ENCODE measurements around the gene WNT6. TPM values are rescaled to one million over a fixed set of nuclear protein-coding genes. Genes with fewer than 3 reads are reported as not detected.

Gene WNT6
- total RNA-seq, 2 experiments from 2014 or later, result not detected

DNA sequence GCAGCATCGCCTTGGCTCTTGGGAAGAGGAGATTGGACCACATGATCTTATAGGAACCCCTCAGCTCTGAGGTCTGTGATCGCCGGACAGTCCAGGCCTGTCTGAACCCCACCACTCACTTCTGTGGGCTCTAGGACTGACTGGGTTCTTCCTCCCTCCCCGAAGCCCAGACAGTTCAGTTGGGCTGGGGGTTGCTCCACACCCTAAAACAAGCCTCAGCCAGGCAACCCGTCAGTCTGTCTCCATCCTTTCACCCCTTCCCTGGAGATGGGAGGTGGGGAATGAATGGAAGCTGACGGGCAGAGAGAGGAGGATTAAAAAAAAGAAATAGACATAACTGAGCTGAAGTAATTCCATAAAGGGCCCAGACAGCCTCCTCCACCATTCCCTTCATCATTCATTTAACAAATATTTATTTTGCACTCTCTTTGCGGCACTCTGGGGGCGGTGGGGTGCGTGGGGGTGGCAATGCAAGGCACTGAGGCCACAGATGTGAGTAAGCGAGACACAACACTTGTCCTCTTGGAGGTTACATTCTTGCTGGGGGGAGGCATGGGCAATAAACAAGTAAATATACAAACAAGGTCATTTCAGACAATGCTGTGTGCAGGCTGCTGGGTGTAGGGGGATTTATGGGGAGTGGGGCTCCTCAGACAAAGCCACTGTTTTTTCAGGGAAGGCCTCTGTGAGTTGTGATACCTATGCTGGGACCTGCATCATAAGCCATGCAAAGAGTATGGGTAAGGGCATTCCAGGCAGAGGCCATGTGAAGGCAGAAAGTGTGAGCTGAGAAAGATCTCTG is 33.9 kb downstream of the WNT6 start:
- intact Hi-C loops (cut with micrococcal nuclease), result loop anchor here (2.0 to 5.0 kb wide), 3 partner anchors 15 to 676 kb away; partner anchors contain the start of genes ARPC2 and CTDSP1
- H3K27ac Mint-ChIP-seq, result peak overlapping the region; percentile 74
- peaks cover 5% of the 10 kb centered on the region for H3K27me3 Mint-ChIP-seq (ENCODE audit: low read depth)
- DNase-seq, result no peak
- peaks cover 2% of the 10 kb centered on the region for H3K36me3 Mint-ChIP-seq (ENCODE audit: low read depth)
- CTCF ChIA-PET, result interaction anchor here (0.6 to 19.6 kb wide), 4 partner anchors 8 to 266 kb away, joined by 3 to 947 read pairs (median 4); partner anchors contain the start of gene WNT10A
- H3K4me3 Mint-ChIP-seq, result peak overlapping the region; percentile 75
- H3K4me1 Mint-ChIP-seq (ENCODE audit: low read depth), result peaks cover 52% of the 10 kb centered on the region
- no peaks in the 10 kb centered on the region for H3K9me3 Mint-ChIP-seq

DNA sequence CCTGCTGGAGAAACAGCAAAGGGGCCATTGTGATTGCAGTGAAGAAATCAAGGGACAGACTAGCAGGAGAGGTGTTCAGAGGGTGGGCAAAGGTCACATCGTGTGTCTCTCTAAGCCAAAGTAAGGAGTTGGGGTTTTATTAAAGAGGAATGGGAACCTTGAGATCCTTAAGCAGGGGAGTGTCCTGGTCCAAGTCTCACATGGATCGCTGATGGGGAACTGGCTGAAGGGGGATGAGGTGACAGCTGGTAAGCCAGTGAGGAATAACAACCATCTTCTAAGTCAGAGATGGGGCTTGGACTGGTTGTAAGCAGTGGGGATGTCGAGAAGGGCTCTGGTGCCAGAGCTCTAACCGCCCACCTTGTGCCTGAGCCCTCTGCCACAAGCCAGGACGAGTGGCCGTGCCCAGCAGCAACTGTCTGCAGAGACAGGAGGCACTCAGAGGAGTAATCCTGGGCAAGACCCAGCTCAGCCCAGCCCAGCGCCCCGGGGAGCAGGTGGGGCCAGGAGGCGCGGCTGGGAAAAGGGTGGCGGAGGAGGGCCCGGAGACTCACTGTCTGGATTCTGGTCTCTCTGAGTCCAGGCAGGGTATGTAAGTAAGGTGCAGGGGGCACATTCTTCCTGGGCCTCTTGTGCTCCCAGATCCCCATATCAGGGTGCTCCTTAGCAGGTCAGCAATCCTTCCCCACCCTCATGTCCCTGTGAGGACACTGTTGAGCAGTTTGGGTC is 34.7 kb downstream of the WNT6 start:
- peak overlapping the region; percentile 75 for H3K4me3 Mint-ChIP-seq
- peaks cover 2% of the 10 kb centered on the region for H3K36me3 Mint-ChIP-seq (ENCODE audit: low read depth)
- peak overlapping the region; percentile 74 for H3K27ac Mint-ChIP-seq
- no peaks in the 10 kb centered on the region for H3K9me3 Mint-ChIP-seq
- intact Hi-C loops (cut with micrococcal nuclease), result loop anchor here (5.0 kb wide), 2 partner anchors 497 to 677 kb away; partner anchors contain the start of genes ARPC2 and CTDSP1
- DNase-seq, result no peak
- peaks cover 54% of the 10 kb centered on the region for H3K4me1 Mint-ChIP-seq (ENCODE audit: low read depth)
- H3K27me3 Mint-ChIP-seq (ENCODE audit: low read depth), result peaks cover 7% of the 10 kb centered on the region
- CTCF ChIA-PET, result interaction anchor here (19.6 kb wide), 1 partner anchor 13 kb away, joined by 947 read pairs; the partner anchor contains the start of gene WNT10A

DNA sequence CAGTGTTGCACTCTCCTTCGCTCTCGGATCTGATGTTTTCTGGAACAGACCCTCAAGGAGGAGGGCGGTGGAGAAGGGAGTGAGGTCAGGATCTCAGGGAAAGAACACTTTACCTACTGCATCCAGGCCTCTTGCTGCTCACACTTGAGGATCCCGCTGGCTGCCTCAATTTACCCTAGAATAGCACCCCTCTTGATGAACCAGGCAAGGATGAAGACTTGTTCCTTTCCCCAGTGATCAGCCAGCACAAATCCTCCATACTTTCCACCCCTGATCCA is 35.2 kb downstream of the WNT6 start:
- intact Hi-C loops (cut with micrococcal nuclease), result loop anchor here (5.0 kb wide), 5 partner anchors 382 to 678 kb away; partner anchors contain the start of genes AAMP, ARPC2, CTDSP1 and DNAJB2
- Mint-ChIP-seq H3K36me3 (ENCODE audit: low read depth) (peaks cover 2% of the 10 kb centered on the region), H3K9me3 (no peaks in the 10 kb centered on the region), H3K27me3 (ENCODE audit: low read depth) (peaks cover 9% of the 10 kb centered on the region), H3K27ac (no peak overlapping the region), H3K4me1 (ENCODE audit: low read depth) (peaks cover 54% of the 10 kb centered on the region), H3K4me3 (peak overlapping the region; percentile 75)
- DNase-seq, result no peak
- CTCF ChIA-PET, result interaction anchor here (19.6 kb wide), 1 partner anchor 14 kb away, joined by 947 read pairs; the partner anchor contains the start of gene WNT10A

DNA sequence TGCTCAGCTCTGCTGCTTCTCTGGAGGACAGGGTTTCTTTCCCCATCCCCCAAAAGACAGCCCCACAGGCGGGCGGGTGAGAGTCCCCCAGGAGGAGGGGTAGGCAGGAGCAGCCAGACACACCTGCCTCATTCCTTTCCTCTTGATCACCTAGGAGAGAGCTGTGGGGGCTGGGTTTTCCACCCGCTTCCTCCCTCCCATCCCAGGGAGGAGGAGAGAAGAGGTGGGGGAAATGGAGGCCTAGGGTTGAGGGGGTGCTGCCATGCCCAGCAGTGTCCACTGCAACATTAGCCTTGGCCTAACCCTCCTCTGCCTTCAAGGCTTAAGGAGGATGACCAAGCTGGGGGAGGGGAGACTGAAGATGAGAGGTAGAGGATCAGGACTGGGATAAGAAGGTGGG is 35.7 kb downstream of the WNT6 start:
- Mint-ChIP-seq H3K36me3 (ENCODE audit: low read depth) (peaks cover 2% of the 10 kb centered on the region), H3K27ac (peak overlapping the region; percentile 69), H3K4me3 (no peak overlapping the region), H3K9me3 (no peaks in the 10 kb centered on the region), H3K4me1 (ENCODE audit: low read depth) (peaks cover 54% of the 10 kb centered on the region), H3K27me3 (ENCODE audit: low read depth) (peaks cover 10% of the 10 kb centered on the region)
- CTCF ChIA-PET, result interaction anchor here (2.3 to 19.6 kb wide), 3 partner anchors 14 to 185 kb away, joined by 6 to 947 read pairs (median 84); partner anchors contain the start of genes TTLL4 and WNT10A
- intact Hi-C loops (cut with micrococcal nuclease), result loop anchor here (5.0 kb wide), 3 partner anchors 382 to 668 kb away; partner anchors contain the start of genes AAMP, DNAJB2 and PNKD
- no peak for DNase-seq

DNA sequence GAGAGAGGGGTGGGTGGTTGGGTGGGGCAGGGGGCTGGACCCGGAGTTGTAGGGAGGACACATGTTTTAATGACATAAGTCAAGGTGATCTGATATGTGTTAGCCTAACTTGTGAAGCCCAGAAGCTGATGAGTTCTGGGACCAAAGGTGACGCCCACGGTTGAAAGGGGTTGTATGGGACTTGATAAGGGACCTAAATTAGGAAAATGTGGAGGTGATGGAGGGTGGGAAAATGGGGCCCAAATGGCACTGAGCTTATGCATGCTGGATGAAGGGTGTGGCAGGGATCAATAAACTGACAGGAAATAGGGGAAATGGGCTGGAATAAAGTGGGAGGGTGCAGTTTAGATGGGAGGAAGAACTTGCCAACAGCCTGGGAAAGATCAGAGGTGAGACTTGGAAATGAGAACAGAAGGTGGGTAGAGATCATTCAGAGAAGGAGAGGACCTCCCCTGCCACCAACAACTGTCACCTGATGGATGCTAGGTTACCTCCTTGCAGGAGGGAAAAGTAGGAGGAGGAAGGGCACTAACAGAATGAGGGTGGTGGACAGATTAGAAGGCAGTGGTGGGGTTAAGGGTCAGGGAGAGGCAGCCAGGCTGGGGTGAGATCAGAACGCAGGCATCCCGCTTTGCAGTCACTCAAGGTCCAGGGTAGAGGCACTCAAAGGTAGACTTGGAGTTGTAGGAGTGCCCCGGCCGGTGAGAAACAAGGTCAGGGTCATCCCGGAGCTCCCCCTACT is 36.3 kb downstream of the WNT6 start:
- CTCF ChIA-PET, result interaction anchor here (0.7 to 19.6 kb wide), 5 partner anchors 9 to 185 kb away, joined by 3 to 947 read pairs (median 22); partner anchors contain the start of genes TTLL4 and WNT10A
- Mint-ChIP-seq H3K4me1 (ENCODE audit: low read depth) (peaks cover 54% of the 10 kb centered on the region), H3K9me3 (no peaks in the 10 kb centered on the region), H3K4me3 (peak overlapping the region; percentile 22), H3K27me3 (ENCODE audit: low read depth) (peaks cover 16% of the 10 kb centered on the region), H3K27ac (peak overlapping the region; percentile 69), H3K36me3 (ENCODE audit: low read depth) (peaks cover 2% of the 10 kb centered on the region)
- intact Hi-C loops (cut with micrococcal nuclease), result loop anchor here (1.0 to 5.0 kb wide), 11 partner anchors 13 to 669 kb away; partner anchors contain the start of genes AAMP, BCS1L, CNOT9 and DNAJB2
- DNase-seq, result no peak

DNA sequence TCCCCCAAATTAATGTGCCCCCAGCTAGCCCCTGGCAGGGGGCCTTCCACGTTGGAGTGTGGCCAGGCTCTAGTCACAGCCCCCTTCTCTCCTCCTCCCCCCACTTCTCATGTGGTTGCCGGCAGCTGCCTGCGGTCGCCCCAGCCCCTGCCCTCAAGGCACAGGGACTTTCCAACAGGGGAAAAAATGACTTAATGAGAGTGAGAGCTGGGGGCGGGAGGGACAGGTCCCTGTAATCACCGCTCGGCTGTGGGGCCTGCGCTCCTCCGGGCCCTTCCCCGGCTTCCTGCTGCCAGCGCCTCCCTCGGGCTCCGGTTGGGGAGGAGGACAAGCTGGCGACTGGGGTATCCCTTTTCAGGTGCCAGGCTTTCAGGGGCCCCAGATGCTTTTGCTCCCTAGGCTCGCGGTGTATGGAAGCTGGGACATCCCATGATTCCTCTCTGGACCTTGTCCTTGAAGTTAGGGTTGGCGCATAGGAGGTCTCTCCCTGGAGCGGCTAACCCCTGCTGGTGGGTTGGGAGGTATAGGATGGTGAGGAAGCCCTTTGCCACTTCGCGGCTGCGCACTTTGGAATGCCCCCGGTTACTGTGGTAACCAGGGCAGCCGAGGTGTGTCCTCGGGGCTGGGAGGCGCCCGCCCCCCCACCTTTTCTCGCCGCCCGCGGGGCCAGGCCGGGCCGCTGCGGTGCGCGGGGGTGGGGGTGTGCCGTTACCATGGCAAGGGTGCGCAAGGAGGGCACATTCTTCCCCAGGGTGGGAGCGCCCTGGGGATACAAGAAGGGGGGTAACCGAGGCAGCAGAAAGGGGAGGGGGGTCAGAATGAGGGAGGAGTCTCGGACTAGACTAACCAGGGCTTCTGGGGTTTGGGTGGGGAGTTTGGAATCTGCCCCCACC is 37.1 kb downstream of the WNT6 start:
- no peaks in the 10 kb centered on the region for H3K9me3 Mint-ChIP-seq
- peak; percentile 96 for DNase-seq
- peaks cover 2% of the 10 kb centered on the region for H3K36me3 Mint-ChIP-seq (ENCODE audit: low read depth)
- peak overlapping the region; percentile 69 for H3K27ac Mint-ChIP-seq
- H3K4me3 Mint-ChIP-seq, result peak overlapping the region; percentile 22
- H3K4me1 Mint-ChIP-seq (ENCODE audit: low read depth), result peaks cover 54% of the 10 kb centered on the region
- peaks cover 20% of the 10 kb centered on the region for H3K27me3 Mint-ChIP-seq (ENCODE audit: low read depth)
- intact Hi-C loops (cut with micrococcal nuclease), result loop anchor here (1.0 to 5.0 kb wide), 11 partner anchors 13 to 669 kb away; partner anchors contain the start of genes AAMP, BCS1L, CNOT9 and DNAJB2
- CTCF ChIA-PET, result interaction anchor here (0.6 to 19.6 kb wide), 16 partner anchors 8 to 310 kb away, joined by 3 to 947 read pairs (median 8); partner anchors contain the start of genes PLCD4, TTLL4, WNT10A and ZFAND2B

DNA sequence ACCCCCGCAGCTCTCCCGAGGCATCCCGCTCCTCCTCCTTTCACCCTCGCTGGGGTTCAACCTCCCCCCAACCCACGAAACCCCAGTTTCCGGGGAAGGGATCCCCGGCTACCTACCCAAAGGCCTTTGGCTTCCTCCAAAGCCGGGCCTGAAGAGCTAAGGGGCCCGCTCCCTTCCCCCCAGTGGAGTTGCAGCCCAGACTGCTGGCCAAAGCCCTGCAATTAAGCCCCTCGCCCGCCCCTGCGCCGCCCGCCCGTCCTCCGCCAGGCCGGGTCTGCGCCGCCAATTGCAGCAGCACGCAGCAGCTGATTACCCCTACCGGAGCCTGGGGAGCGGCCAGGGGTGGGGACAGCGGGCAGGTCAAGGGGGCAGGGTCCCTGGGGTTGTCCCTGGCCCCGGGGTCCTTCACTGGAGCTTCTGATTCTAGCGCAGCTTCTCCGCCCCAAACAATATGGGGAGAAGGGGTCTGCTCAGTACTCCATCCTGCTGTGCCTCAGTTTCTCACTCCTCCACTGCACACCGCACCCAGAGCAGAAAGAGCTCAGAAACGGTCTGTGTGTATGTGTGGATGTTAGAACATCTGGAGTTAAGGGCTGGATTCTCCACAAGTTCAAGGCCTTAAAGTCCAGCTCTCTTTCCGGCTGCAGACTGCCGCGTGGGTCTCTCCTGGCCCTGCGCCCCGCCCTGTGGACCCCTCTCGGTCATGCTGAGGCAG is 37.9 kb downstream of the WNT6 start:
- intact Hi-C loops (cut with micrococcal nuclease), result loop anchor here (1.0 to 5.0 kb wide), 7 partner anchors 21 to 670 kb away; partner anchors contain the start of genes AAMP, DNAJB2, PNKD and TUBA4A
- peaks cover 26% of the 10 kb centered on the region for H3K27me3 Mint-ChIP-seq (ENCODE audit: low read depth)

DNA sequence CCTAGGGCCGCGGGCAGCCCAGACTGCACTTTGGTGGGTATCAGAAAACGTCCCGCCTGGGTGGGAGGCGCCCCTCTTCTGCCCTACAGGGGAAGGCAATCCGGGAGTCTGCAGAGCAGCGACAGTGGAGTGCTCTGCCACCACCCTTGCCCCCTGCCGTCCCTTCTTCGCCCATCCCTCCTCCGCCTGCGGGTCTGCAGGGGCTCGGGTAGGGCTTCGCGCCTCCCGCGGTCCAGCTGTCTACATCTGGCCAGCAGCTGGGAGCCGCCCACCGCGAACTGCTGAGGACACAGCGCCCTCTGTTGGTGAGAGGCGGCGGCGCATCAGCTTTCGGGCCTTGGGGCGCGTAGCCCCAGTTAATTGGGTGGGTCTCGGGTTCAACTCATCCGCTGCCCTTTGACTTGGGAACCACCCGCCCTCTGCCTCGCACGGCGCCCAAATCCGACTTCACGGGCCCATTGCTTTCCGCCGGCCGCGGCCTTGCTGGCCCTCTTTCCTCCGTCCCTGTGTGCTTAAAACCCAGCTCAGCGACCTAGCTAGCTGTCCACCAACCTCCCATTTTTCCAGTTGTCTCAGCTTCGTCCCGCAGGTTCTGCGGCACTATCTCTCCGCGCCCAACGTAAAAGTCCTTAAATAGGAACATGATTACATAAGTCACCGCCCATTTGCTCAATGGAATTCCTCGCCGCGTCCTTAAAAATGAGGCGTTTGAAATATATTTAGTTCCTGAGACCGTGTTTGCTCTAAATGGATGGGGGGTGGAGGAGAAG is 38.7 kb downstream of the WNT6 start:
- peak overlapping the region; percentile 45 for H3K4me3 Mint-ChIP-seq
- peaks cover 42% of the 10 kb centered on the region for H3K4me1 Mint-ChIP-seq (ENCODE audit: low read depth)
- intact Hi-C loops (cut with micrococcal nuclease), result loop anchor here (1.0 to 5.0 kb wide), 5 partner anchors 22 to 671 kb away; partner anchors contain the start of genes AAMP, DNAJB2 and PNKD
- no peaks in the 10 kb centered on the region for H3K9me3 Mint-ChIP-seq
- no peak overlapping the region for H3K27ac Mint-ChIP-seq
- peaks cover 27% of the 10 kb centered on the region for H3K27me3 Mint-ChIP-seq (ENCODE audit: low read depth)
- CTCF ChIA-PET, result interaction anchor here (0.6 to 19.6 kb wide), 26 partner anchors 9 to 290 kb away, joined by 3 to 947 read pairs (median 4); partner anchors contain the start of genes PLCD4, WNT10A and WNT6
- DNase-seq, result peak; percentile 82
- peaks cover 2% of the 10 kb centered on the region for H3K36me3 Mint-ChIP-seq (ENCODE audit: low read depth)

More for the DNA sequence above, 37.9 kb downstream of the WNT6 start:
- Mint-ChIP-seq H3K27ac (no peak overlapping the region), H3K4me3 (no peak overlapping the region), H3K36me3 (ENCODE audit: low read depth) (peaks cover 2% of the 10 kb centered on the region), H3K4me1 (ENCODE audit: low read depth) (peaks cover 47% of the 10 kb centered on the region), H3K9me3 (no peaks in the 10 kb centered on the region)
- CTCF ChIA-PET, result interaction anchor here (0.6 to 19.6 kb wide), 26 partner anchors 10 to 309 kb away, joined by 3 to 947 read pairs (median 4); partner anchors contain the start of genes PLCD4, TTLL4, WNT10A and WNT6
- DNase-seq, result no peak

DNA sequence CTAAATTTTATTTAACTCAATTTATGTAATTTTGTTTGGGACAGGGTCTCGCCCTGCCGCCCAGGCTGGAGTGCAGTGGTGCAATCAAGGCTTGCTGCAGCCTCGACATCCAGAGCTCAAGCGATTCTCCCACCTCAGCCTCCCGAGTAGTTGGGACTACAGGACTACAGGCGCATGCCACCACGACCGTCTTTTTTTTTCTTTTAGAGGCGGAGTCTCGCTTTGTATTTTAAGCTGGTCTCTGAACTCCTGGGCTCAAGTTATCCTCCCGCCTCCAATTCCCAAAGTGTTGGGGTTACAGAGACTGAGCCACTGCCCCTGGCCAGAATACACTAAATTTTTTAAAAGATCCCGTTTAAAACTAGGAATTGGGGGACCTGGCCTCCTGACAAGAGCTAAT is 39.5 kb downstream of the WNT6 start:
- no peak for DNase-seq
- no peaks in the 10 kb centered on the region for H3K9me3 Mint-ChIP-seq

More for the DNA sequence above, 39.5 kb downstream of the WNT6 start:
- H3K27me3 Mint-ChIP-seq (ENCODE audit: low read depth), result peaks cover 29% of the 10 kb centered on the region
- H3K36me3 Mint-ChIP-seq (ENCODE audit: low read depth), result peaks cover 2% of the 10 kb centered on the region
- peaks cover 34% of the 10 kb centered on the region for H3K4me1 Mint-ChIP-seq (ENCODE audit: low read depth)
- intact Hi-C loops (cut with micrococcal nuclease), result loop anchor here (5.0 kb wide), 3 partner anchors 378 to 672 kb away; partner anchors contain the start of genes AAMP, DNAJB2 and PNKD
- no peak overlapping the region for H3K4me3 Mint-ChIP-seq
- no peak overlapping the region for H3K27ac Mint-ChIP-seq
- CTCF ChIA-PET, result interaction anchor here (1.4 to 19.6 kb wide), 9 partner anchors 11 to 223 kb away, joined by 3 to 947 read pairs (median 24); partner anchors contain the start of gene WNT10A
